OCI-LY7 (cell line): ENCODE results near the gene AGRN. TPM values are rescaled to one million over a fixed set of nuclear protein-coding genes. Genes with fewer than 3 reads are reported as not detected.

ENCODE experiments used
- BruUV-seq: library from RNA; stranded (reverse); fragments of 400-500 nt; replicated peaks from 2 replicates; lab custom pipeline; 2021; lab: Mats Ljungman, UMichigan
- CTCF ChIA-PET: fragments of 300-600 bp; sonication (Branson Sonifier 250); formaldehyde crosslinking; loops from one replicate; lab custom pipeline; 2022; ENCODE audit warnings: antibody characterized with exemption; ENCODE audit not compliant: unreplicated experiment; lab: Charles Lee
- POLR2A ChIA-PET: fragments of 300-600 bp; sonication (Branson Sonifier 250); formaldehyde crosslinking; loops from one replicate; lab custom pipeline; 2022; ENCODE audit warnings: antibody characterized with exemption; lab: Charles Lee
- DNase-seq: peaks from one replicate; pipeline ENCODE4 v3.0.0-alpha.2; 2015; ENCODE audit warnings: low spot score
- H2AFZ ChIP-seq: fragments of 200-600 bp; sonication (generic), shearing (Covaris generic); 2 replicates; pipeline ENCODE4 v1.6.1; 2014; ENCODE audit warnings: mild to moderate bottlenecking, antibody characterized with exemption, low read length, moderate library complexity
- H3K27ac ChIP-seq: fragments of 200-600 bp; sonication (generic); 2 replicates; pipeline ENCODE4 v1.5.1; 2014; ENCODE audit warnings: mixed run types, low read depth, mild to moderate bottlenecking, moderate library complexity, low read length, inconsistent platforms; ENCODE audit not compliant: poor library complexity, severe bottlenecking
- H3K36me3 ChIP-seq: fragments of 200-600 bp; sonication (generic); 2 replicates; pipeline ENCODE4 v1.6.1; 2014; ENCODE audit warnings: mild to moderate bottlenecking, antibody characterized with exemption, low read length, moderate library complexity, mixed read lengths; ENCODE audit not compliant: insufficient read depth
- H3K4me1 ChIP-seq: fragments of 200-600 bp; sonication (generic); 2 replicates; pipeline ENCODE4 v1.5.1; 2014; ENCODE audit warnings: mild to moderate bottlenecking, low read length; ENCODE audit not compliant: insufficient read depth, poor library complexity, severe bottlenecking
- H3K4me2 ChIP-seq: fragments of 200-600 bp; sonication (generic); 2 replicates; pipeline ENCODE4 v1.6.1; 2014; ENCODE audit warnings: mild to moderate bottlenecking, low read length
- H3K4me3 ChIP-seq: fragments of 200-600 bp; sonication (generic); 2 replicates; pipeline ENCODE4 v1.5.1; 2014; ENCODE audit warnings: mild to moderate bottlenecking, low read depth, low read length; ENCODE audit not compliant: poor library complexity, severe bottlenecking
- H3K79me2 ChIP-seq: fragments of 200-600 bp; sonication (generic); 2 replicates; pipeline ENCODE4 v1.6.1; 2016; ENCODE audit warnings: low read depth, mild to moderate bottlenecking, low read length, moderate library complexity, mixed read lengths; ENCODE audit not compliant: insufficient read depth
- H3K9me2 ChIP-seq: fragments of 200-600 bp; sonication (generic); 2 replicates; pipeline ENCODE4 v1.6.1; 2016; ENCODE audit warnings: mild to moderate bottlenecking, low read length, mixed read lengths; ENCODE audit not compliant: insufficient read depth
- H3K9me3 ChIP-seq: fragments of 200-600 bp; sonication (generic); 2 replicates; pipeline ENCODE4 v1.6.1; 2014; ENCODE audit warnings: mild to moderate bottlenecking, mixed run types, low read length, mixed read lengths
- H4K20me1 ChIP-seq: fragments of 200-600 bp; sonication (generic); 2 replicates; pipeline ENCODE4 v1.6.1; 2014; ENCODE audit warnings: mild to moderate bottlenecking, antibody characterized with exemption, low read length, moderate library complexity, mixed read lengths; ENCODE audit not compliant: insufficient read depth
- CTCF ChIP-seq: fragments of 200-600 bp; sonication (generic); conservative IDR thresholded peaks from 2 replicates; pipeline ENCODE4 v1.5.1; 2014; ENCODE audit warnings: mild to moderate bottlenecking, antibody characterized with exemption, low read length, moderate library complexity, mixed read lengths
- EZH2phosphoT487 ChIP-seq: fragments of 200-600 bp; sonication (generic); IDR thresholded peaks from 2 replicates; pipeline ENCODE4 v1.6.1; 2018; ENCODE audit warnings: low read depth, borderline replicate concordance, mild to moderate bottlenecking, mixed run types, antibody characterized with exemption, low read length, moderate library complexity, mixed read lengths
- intact Hi-C: fragments of 100-400 bp; cut with micrococcal nuclease; formaldehyde crosslinking; loops from one replicate; pipeline ENCODE4 v1.10.0; 2022; ENCODE audit not compliant: unreplicated experiment
- total RNA-seq, 2 experiments: library from RNA; depleted of rRNA in 1 of 2; stranded (reverse); fragments of >200 nt in 1 of 2; shearing (Covaris generic) in 1 of 2; gene quantifications; 2 replicates each; pipeline ENCODE4 v1.2.3, GENCODE V29; 2014 to 2022

The AGRN gene
- total RNA-seq, 2 experiments from 2014 or later, result 2.7 to 9.1 TPM

GRCh38 chr1:1047963-1048362 is 28.0 kb downstream of the AGRN start:
- Histone ChIP-seq H3K27ac (no peak overlapping the region), H4K20me1 (no peaks in the 10 kb centered on the region), H3K9me2 (no peaks in the 10 kb centered on the region), H2AFZ (no peak overlapping the region), H3K4me3 (no peak overlapping the region), H3K36me3 (no peaks in the 10 kb centered on the region), H3K9me3 (no peaks in the 10 kb centered on the region), H3K79me2 (no peaks in the 10 kb centered on the region), H3K4me1 (no peaks in the 10 kb centered on the region), H3K4me2 (no peak overlapping the region)
- CTCF ChIA-PET, result no interaction called here
- POLR2A ChIA-PET, result no interaction called here
- no peak for DNase-seq
- intact Hi-C loops, result no loop called here
- TF ChIP-seq CTCF (no peak), EZH2phosphoT487 (no peak)
- BruUV-seq, result no TSS peak

GRCh38 chr1:1048765-1049164 is 28.8 kb downstream of the AGRN start:
- no peaks in the 10 kb centered on the region for H3K4me1 ChIP-seq
- no peak overlapping the region for H3K4me3 ChIP-seq
- intact Hi-C loops, result no loop called here
- POLR2A ChIA-PET, result no interaction called here
- H3K36me3 ChIP-seq, result no peaks in the 10 kb centered on the region
- H3K9me2 ChIP-seq, result no peaks in the 10 kb centered on the region
- no peaks in the 10 kb centered on the region for H4K20me1 ChIP-seq
- H3K9me3 ChIP-seq, result no peaks in the 10 kb centered on the region
- BruUV-seq, result no TSS peak
- TF ChIP-seq CTCF, result no peak
- no peak for TF ChIP-seq EZH2phosphoT487
- H2AFZ ChIP-seq, result no peak overlapping the region
- H3K27ac ChIP-seq, result no peak overlapping the region
- CTCF ChIA-PET, result no interaction called here
- DNase-seq, result no peak
- no peak overlapping the region for H3K4me2 ChIP-seq
- no peaks in the 10 kb centered on the region for H3K79me2 ChIP-seq

- no TSS peak for BruUV-seq
- no peaks in the 10 kb centered on the region for H3K4me1 ChIP-seq
- ChIA-PET POLR2A (no interaction called here), CTCF (no interaction called here)
- H3K9me2 ChIP-seq, result no peaks in the 10 kb centered on the region
- no peaks in the 10 kb centered on the region for H3K9me3 ChIP-seq
- intact Hi-C loops, result no loop called here
- no peaks in the 10 kb centered on the region for H3K79me2 ChIP-seq
- DNase-seq, result no peak
- no peak overlapping the region for H3K27ac ChIP-seq
- H3K36me3 ChIP-seq, result no peaks in the 10 kb centered on the region
- H4K20me1 ChIP-seq, result no peaks in the 10 kb centered on the region
- H3K4me3 ChIP-seq, result no peak overlapping the region
- H3K4me2 ChIP-seq, result no peak overlapping the region
- TF ChIP-seq CTCF (no peak), EZH2phosphoT487 (no peak)
- H2AFZ ChIP-seq, result no peak overlapping the region
Observed at GRCh38 chr1:1049318-1050165, 29.6 kb downstream of the AGRN start.
